Measurements from ENCODE around the gene GTF2H4.

- TF ChIP-seq, protein P1, sequence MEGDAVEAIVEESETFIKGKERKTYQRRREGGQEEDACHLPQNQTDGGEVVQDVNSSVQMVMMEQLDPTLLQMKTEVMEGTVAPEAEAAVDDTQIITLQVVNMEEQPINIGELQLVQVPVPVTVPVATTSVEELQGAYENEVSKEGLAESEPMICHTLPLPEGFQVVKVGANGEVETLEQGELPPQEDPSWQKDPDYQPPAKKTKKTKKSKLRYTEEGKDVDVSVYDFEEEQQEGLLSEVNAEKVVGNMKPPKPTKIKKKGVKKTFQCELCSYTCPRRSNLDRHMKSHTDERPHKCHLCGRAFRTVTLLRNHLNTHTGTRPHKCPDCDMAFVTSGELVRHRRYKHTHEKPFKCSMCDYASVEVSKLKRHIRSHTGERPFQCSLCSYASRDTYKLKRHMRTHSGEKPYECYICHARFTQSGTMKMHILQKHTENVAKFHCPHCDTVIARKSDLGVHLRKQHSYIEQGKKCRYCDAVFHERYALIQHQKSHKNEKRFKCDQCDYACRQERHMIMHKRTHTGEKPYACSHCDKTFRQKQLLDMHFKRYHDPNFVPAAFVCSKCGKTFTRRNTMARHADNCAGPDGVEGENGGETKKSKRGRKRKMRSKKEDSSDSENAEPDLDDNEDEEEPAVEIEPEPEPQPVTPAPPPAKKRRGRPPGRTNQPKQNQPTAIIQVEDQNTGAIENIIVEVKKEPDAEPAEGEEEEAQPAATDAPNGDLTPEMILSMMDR (conservative IDR thresholded peaks at IDR 0.05; ENCODE audit: low read length) = no peak
- TF ChIP-seq EZH2phosphoT487 (IDR thresholded peaks at IDR 0.05; ENCODE audit: borderline replicate concordance, low read depth, low read length) = no peak
Observed at GRCh38 chr6:30939473-30939872, 31.5 kb downstream of the GTF2H4 start.
